Activated naive CD8-positive, alpha-beta T cell treated with anti-CD3 and anti-CD28 coated beads for 36 hours (primary cell): Measurements from ENCODE around the gene SBDS. TPM values are rescaled to one million over a fixed set of nuclear protein-coding genes. Genes with fewer than 3 reads are reported as not detected.
A peak's percentile ranks its signal among the peaks of the same experiment; 100 is the strongest.
"Not testable (repeated sequence)": the region's sequence is repeated elsewhere in the genome, so short reads cannot be mapped to it uniquely, and the experiment has no call there.

ENCODE experiments used
- DNase-seq: peaks from one replicate; pipeline ENCODE4 v3.0.0; 2021
- H3K27ac Mint-ChIP-seq: one replicate; pipeline ENCODE4 v1.8.0; 2022; ENCODE audit warnings: mild to moderate bottlenecking, moderate library complexity, mixed read lengths
- H3K27me3 Mint-ChIP-seq: one replicate; pipeline ENCODE4 v1.8.0; 2022; ENCODE audit warnings: mild to moderate bottlenecking, mixed read lengths
- H3K36me3 Mint-ChIP-seq: one replicate; pipeline ENCODE4 v1.8.0; 2021; ENCODE audit warnings: mild to moderate bottlenecking, mixed read lengths
- H3K4me1 Mint-ChIP-seq: one replicate; pipeline ENCODE4 v1.8.0; 2021; ENCODE audit warnings: mixed read lengths
- H3K4me3 Mint-ChIP-seq: one replicate; pipeline ENCODE4 v1.8.0; 2022; ENCODE audit warnings: mild to moderate bottlenecking, moderate library complexity, mixed read lengths
- H3K9me3 Mint-ChIP-seq: one replicate; pipeline ENCODE4 v1.8.0; 2022; ENCODE audit warnings: mixed read lengths
- total RNA-seq, 2 experiments: library from RNA; stranded (reverse); gene quantifications; one replicate each; pipeline ENCODE4 v1.2.3, GENCODE V29; 2021

The SBDS gene
- total RNA-seq, 2 experiments from 2014 or later, result 77.9 to 87.1 TPM

GRCh38 chr7:67009677-67010076 lies 14.3 kb upstream of the SBDS start:
- H3K9me3 Mint-ChIP-seq, H3K27ac Mint-ChIP-seq, H3K27me3 Mint-ChIP-seq, DNase-seq, H3K4me1 Mint-ChIP-seq, H3K4me3 Mint-ChIP-seq: not testable (repeated sequence)
- H3K36me3 Mint-ChIP-seq, result peaks cover 24% of the 10 kb centered on the region

DNA sequence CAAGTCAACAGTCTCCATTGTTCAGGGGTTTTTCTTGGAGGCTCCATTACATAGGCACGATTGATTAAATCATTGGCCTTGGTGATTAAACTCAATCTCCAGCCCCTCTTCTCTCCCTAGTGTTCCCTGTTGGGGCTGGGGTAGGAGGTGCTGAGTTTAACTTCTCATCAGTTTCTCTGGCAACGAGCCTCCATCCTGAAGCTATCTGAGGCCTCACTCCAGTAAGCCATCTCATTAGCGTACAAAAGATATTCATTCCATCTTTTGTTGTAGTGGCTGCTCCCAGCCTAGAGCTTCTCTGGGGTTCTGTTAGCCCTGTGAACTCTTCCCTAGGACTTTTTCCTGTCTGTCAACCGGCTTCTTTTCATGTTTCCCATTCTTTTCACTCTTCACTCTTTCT lies 12.9 kb upstream of the SBDS start:
- Mint-ChIP-seq H3K27me3 (no peaks in the 10 kb centered on the region), H3K4me1 (peaks cover 4% of the 10 kb centered on the region), H3K9me3 (no peaks in the 10 kb centered on the region), H3K4me3 (no peak overlapping the region), H3K36me3 (peaks cover 20% of the 10 kb centered on the region), H3K27ac (no peak overlapping the region)
- no peak for DNase-seq

GRCh38 chr7:67006965-67007364 lies 11.6 kb upstream of the SBDS start:
- no peak for DNase-seq
- H3K27ac Mint-ChIP-seq, result no peak overlapping the region
- peaks cover 4% of the 10 kb centered on the region for H3K4me1 Mint-ChIP-seq
- H3K27me3 Mint-ChIP-seq, result no peaks in the 10 kb centered on the region
- H3K36me3 Mint-ChIP-seq, result peaks cover 16% of the 10 kb centered on the region
- H3K4me3 Mint-ChIP-seq, result no peak overlapping the region
- no peaks in the 10 kb centered on the region for H3K9me3 Mint-ChIP-seq

DNA sequence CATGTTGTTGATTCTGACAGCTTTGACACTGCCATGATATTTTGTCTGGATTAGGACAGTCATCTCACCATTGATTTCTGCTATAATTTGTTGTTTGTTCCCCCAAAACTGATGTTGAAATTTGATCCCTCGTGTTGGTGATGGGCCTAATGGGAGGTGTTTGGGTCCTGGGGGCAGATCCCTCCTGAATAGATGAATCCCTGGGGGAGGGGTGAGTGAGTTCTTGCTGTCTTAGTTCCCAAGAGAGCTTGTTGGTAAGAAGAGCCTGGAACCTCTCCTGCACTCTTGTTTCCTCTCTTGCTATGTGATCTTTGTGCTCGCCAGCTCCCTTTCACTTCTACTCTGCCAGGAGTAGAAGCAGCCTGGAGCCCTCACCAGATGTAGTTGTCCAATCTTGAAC lies 8.8 kb upstream of the SBDS start:
- not testable (repeated sequence) for H3K4me1 Mint-ChIP-seq, H3K9me3 Mint-ChIP-seq, H3K27me3 Mint-ChIP-seq, H3K4me3 Mint-ChIP-seq, H3K27ac Mint-ChIP-seq, DNase-seq
- H3K36me3 Mint-ChIP-seq, result peaks cover 14% of the 10 kb centered on the region

DNA sequence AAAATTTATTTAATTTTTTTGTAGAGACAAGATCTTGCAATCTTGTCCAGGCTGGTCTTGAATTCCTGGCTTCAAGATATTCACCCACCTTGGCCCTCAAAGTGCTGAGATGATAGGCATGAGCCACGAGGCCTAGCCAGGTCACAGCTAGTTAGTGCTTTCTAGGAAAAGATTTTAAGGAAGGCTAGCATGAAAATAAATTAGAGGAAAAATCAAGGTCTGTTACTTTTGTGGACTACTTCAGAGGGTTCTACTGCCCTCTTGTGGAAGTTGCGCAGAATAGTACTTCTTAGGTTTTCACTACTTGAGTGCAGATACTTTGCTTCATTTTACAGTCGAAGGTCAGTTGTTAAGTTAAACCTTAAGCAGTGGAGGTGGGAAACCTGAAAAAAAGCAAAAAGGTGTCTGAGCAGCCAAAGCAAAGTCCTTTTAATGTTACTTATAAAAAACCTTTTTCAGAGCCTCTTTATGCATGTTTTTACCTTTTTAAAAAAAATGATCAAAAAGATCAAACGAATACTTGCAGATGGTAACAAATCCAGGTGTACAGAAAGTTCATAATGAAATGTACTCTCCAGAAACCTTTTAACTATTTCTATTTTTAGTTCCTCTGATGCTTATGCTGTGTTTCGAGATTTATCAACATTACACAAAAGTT lies 5.3 kb upstream of the SBDS start:
- H3K27ac Mint-ChIP-seq, result peak overlapping the region; percentile 56
- not testable (repeated sequence) for DNase-seq, H3K4me1 Mint-ChIP-seq, H3K36me3 Mint-ChIP-seq, H3K4me3 Mint-ChIP-seq, H3K27me3 Mint-ChIP-seq, H3K9me3 Mint-ChIP-seq

DNA sequence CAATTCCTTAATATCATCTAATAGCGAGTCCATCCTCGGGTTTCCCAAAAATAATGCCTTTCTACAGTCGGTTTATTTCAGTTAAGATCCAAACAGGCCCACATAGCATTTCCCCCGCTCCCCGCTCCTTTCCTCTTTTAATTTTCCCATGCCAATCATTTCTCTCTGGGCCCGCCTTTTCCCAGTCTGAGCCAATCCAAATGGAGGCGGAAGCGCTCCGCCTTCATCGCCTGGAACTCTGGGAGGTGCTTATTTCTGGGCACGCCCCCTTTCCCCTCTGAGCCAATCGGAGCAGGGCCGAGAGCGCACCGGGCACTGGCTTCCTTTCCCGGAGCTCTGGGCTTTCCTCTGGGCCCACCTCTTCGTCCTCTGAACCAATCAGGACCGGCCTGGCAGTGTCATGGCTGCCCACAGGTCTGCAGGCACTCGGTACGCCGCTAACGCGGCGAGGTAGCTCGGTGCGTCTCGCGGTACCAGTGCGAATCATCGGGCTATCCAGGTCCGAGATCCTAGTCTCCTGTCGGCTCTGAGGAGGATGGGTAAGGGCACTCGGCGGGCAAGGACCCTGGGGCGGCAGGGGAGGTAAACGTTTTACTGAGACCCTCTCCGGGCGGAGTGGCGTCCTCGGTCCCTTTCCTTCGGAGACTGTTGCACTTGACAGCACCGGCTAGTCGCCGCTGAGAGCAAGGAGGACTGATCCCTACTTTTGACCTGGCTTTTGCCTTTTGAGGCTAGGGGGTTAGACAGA lies 1.2 kb upstream of the SBDS start, which contains the start of gene TYW1:
TSS of gene TYW1 (plus strand) at position 390 of the 748 bp plus-strand sequence. CDS start at position 536, 146 bp downstream.
- Mint-ChIP-seq H3K4me1 (peaks cover 26% of the 10 kb centered on the region), H3K4me3 (peak within 1 kb of the TSS; percentile 100), H3K27ac (peak within 1 kb of the TSS; percentile 100), H3K36me3 (peaks cover 18% of the 10 kb centered on the region)
- not testable (repeated sequence) for H3K9me3 Mint-ChIP-seq, H3K27me3 Mint-ChIP-seq
- DNase-seq, result peak; percentile 98

- not testable (repeated sequence) for H3K27me3 Mint-ChIP-seq, H3K9me3 Mint-ChIP-seq
- DNase-seq, result peak; percentile 46
- Mint-ChIP-seq H3K36me3 (peaks cover 19% of the 10 kb centered on the region), H3K4me1 (peaks cover 26% of the 10 kb centered on the region), H3K27ac (peak overlapping the region; percentile 100), H3K4me3 (peak overlapping the region; percentile 98)
These were observed 716 bp downstream of the SBDS start for GRCh38 chr7:66994691-66995049.

- Mint-ChIP-seq H3K36me3 (peaks cover 19% of the 10 kb centered on the region), H3K4me3 (peak overlapping the region; percentile 98), H3K27ac (peak overlapping the region; percentile 100), H3K4me1 (peaks cover 23% of the 10 kb centered on the region)
- DNase-seq, H3K9me3 Mint-ChIP-seq, H3K27me3 Mint-ChIP-seq: not testable (repeated sequence)
These were observed 1.3 kb downstream of the SBDS start for GRCh38 chr7:66994051-66994450.

DNA sequence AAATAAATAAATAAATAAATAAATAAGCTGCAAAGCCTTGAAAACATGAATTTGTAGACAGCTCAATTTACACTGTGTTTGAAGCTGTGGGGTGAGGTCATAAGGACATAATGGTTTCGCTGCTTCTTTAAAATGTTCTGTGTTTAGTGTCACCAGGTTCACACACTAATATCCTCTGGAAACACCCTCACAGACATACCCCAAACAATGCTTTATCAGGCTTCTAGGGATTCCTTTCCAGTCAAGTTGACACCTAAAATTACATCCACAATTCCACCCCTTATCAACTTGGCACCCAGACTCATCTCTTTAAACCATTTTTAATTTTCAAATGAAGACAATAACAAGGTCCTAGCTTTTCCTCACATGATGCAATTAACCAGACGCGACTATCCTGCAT lies 5.8 kb downstream of the SBDS start:
- H3K27me3 Mint-ChIP-seq, H3K9me3 Mint-ChIP-seq, DNase-seq, H3K4me3 Mint-ChIP-seq, H3K27ac Mint-ChIP-seq: not testable (repeated sequence)
- H3K36me3 Mint-ChIP-seq, result peaks cover 22% of the 10 kb centered on the region
- H3K4me1 Mint-ChIP-seq, result peaks cover 22% of the 10 kb centered on the region

DNA sequence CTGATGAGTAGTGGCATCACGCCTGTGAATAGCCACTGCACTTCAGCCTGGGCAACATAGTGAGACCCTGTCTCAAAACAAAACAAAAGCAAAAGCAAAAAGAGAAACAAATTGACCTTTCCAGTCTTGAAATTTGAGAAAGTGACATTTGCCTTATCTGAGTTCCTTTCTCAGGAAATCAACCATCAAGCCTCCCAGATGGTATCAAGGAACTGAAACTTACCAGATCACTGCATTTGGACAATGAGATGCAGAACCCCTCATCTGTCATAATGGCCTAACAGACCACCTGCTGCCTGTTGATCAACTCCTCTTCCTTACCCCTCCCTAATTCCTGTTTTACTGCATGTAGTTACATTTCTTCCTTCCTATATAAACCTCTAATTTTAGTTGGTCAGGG lies 15.1 kb downstream of the SBDS start:
- H3K9me3 Mint-ChIP-seq, result peaks cover 13% of the 10 kb centered on the region
- H3K27me3 Mint-ChIP-seq, DNase-seq, H3K27ac Mint-ChIP-seq, H3K4me1 Mint-ChIP-seq, H3K4me3 Mint-ChIP-seq: not testable (repeated sequence)
- H3K36me3 Mint-ChIP-seq, result peaks cover 10% of the 10 kb centered on the region

DNA sequence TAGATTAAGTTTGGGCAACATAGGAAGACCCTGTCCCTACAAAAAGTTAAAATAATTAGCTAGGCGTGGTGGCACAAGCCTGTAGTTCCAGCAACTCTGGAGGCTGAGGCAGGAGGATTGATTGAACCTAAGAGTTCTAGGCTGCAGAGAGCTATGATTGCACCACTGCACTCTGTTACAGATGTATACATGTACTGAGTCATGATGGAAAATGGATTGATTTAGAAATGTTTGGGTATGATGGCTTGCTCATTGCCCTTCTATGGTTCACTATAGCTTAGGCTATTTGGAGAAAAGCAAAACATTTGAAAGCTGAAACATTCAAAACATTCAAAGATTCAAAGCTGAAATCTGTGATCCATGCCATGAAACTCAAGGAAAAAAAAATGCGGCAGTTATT lies 16.4 kb downstream of the SBDS start:
- H3K4me1 Mint-ChIP-seq, H3K27me3 Mint-ChIP-seq, H3K27ac Mint-ChIP-seq, DNase-seq, H3K4me3 Mint-ChIP-seq: not testable (repeated sequence)
- Mint-ChIP-seq H3K9me3 (peaks cover 13% of the 10 kb centered on the region), H3K36me3 (peaks cover 10% of the 10 kb centered on the region)

DNA sequence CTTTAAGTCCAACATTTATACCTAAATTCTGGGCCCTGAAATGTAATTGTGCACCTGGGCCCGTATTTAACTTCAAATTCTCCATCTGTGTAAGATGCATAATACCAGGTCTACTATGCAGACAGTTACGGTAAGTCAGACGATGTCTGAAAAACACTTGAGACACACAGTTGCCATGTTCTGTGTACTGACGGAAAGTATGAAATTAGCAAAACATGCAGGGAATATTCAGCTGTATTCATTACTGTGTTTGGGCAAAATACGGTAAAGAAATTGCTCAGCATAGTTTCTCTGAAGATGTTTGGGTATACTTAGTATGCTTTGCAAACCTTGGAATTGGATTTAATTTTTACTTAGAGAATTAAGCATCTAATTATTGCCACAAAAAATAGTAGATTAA lies 17.1 kb downstream of the SBDS start:
- not testable (repeated sequence) for DNase-seq, H3K27ac Mint-ChIP-seq
- H3K36me3 Mint-ChIP-seq, result peaks cover 10% of the 10 kb centered on the region

GRCh38 chr7:66974986-66975590 lies 20.3 kb downstream of the SBDS start:
- no peak for DNase-seq
- Mint-ChIP-seq H3K27me3 (no peaks in the 10 kb centered on the region), H3K27ac (no peak overlapping the region), H3K4me1 (no peaks in the 10 kb centered on the region), H3K36me3 (peaks cover 5% of the 10 kb centered on the region), H3K4me3 (no peak overlapping the region), H3K9me3 (peaks cover 4% of the 10 kb centered on the region)

More for the DNA sequence above, 17.1 kb downstream of the SBDS start:
- H3K9me3 Mint-ChIP-seq, result peaks cover 13% of the 10 kb centered on the region
- not testable (repeated sequence) for H3K27me3 Mint-ChIP-seq, H3K4me3 Mint-ChIP-seq, H3K4me1 Mint-ChIP-seq

DNA sequence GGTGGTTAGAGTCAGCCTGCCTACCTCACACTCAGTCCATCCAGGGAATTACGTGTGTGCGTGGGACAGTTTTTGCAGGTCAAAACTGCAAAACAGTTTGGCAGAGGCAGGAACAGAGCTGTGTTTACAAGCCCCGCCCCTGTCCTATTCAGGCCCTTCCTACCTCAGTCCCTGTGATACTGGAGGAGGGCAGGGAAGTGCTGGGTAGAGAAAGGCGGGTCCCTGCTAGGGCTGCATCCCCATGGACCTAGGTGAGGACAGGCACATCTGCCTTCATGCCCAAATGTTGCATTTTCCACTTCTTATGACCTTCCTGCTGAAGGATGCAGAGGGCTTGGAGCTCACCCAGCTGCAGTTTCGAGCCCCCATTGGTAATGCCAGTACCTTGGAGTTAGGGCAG lies 25.1 kb downstream of the SBDS start:
- DNase-seq, result no peak
- Mint-ChIP-seq H3K9me3 (no peaks in the 10 kb centered on the region), H3K27ac (no peak overlapping the region), H3K27me3 (no peaks in the 10 kb centered on the region), H3K4me1 (no peaks in the 10 kb centered on the region), H3K4me3 (no peak overlapping the region), H3K36me3 (no peaks in the 10 kb centered on the region)

- H3K27ac Mint-ChIP-seq, H3K27me3 Mint-ChIP-seq, H3K4me3 Mint-ChIP-seq, DNase-seq, H3K9me3 Mint-ChIP-seq, H3K36me3 Mint-ChIP-seq, H3K4me1 Mint-ChIP-seq: not testable (repeated sequence)
These were observed 26.4 kb downstream of the SBDS start for GRCh38 chr7:66969001-66969400.

DNA sequence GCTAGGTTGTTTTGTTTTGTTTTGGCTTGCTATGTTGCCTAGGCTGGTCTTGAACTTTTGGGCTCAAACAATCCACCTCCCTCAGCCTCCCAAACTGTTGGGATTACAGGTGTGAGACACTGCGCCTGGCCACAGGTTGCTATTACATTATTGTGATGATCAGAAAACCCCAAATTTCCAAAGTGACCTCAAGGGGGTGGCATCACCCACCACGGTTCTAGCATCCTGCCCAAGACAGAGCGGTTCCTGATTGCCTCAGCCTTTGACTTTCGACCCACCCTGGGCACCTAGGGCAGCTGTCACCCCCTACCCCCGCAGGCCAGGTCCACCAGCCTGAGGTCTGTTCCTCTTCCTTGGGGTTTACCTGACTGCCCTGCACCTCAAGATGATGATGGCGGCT lies 28.4 kb downstream of the SBDS start:
- Mint-ChIP-seq H3K27ac (no peak overlapping the region), H3K4me1 (no peaks in the 10 kb centered on the region), H3K4me3 (no peak overlapping the region), H3K27me3 (no peaks in the 10 kb centered on the region), H3K9me3 (no peaks in the 10 kb centered on the region), H3K36me3 (peaks cover 2% of the 10 kb centered on the region)
- no peak for DNase-seq
